GM12874 (cell line): Measurements from ENCODE around the gene JRKL.
A peak's percentile ranks its signal among the peaks of the same experiment; 100 is the strongest.

Experiments
- TF ChIP-seq, protein P1 (sequence below): IDR thresholded peaks from 2 replicates; pipeline ENCODE4 v1.5.1; 2011; ENCODE audit warnings: low read depth, mild to moderate bottlenecking, control low read depth, low read length, moderate library complexity; ENCODE audit not compliant: insufficient read depth

JRKL gene

GRCh38 chr11:96384156-96384555 lies 5.7 kb upstream of the JRKL start:
- TF ChIP-seq, protein P1, sequence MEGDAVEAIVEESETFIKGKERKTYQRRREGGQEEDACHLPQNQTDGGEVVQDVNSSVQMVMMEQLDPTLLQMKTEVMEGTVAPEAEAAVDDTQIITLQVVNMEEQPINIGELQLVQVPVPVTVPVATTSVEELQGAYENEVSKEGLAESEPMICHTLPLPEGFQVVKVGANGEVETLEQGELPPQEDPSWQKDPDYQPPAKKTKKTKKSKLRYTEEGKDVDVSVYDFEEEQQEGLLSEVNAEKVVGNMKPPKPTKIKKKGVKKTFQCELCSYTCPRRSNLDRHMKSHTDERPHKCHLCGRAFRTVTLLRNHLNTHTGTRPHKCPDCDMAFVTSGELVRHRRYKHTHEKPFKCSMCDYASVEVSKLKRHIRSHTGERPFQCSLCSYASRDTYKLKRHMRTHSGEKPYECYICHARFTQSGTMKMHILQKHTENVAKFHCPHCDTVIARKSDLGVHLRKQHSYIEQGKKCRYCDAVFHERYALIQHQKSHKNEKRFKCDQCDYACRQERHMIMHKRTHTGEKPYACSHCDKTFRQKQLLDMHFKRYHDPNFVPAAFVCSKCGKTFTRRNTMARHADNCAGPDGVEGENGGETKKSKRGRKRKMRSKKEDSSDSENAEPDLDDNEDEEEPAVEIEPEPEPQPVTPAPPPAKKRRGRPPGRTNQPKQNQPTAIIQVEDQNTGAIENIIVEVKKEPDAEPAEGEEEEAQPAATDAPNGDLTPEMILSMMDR, result no peak

DNA sequence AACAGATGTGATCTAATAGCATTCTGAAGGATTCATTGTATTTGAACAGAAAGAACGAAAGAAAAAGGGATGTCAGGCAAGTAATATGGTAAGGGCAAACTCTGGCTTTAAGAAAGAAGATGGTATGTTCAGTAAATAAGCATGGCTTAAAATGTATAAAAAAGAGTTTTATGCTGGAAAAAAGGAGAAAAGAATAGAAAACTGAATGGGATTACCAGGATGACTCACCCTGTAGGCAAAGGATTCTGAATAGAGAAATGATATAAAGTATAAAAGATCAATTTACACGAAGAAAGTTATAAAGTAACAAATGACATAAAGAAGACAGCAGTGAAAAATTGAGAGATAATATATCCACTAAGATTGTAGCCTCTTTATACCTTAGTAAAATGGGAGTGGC lies 4.6 kb upstream of the JRKL start:
- TF ChIP-seq, protein P1, result no peak

- TF ChIP-seq, protein P1, result no peak
Measured at GRCh38 chr11:96388891-96389719, 708 bp upstream of the JRKL start.

- TF ChIP-seq, protein P1, result no peak
Measured at GRCh38 chr11:96390488-96390792, 627 bp downstream of the JRKL start.

- TF ChIP-seq, protein P1, result no peak
Measured at GRCh38 chr11:96391698-96392307, 2.0 kb downstream of the JRKL start.

DNA sequence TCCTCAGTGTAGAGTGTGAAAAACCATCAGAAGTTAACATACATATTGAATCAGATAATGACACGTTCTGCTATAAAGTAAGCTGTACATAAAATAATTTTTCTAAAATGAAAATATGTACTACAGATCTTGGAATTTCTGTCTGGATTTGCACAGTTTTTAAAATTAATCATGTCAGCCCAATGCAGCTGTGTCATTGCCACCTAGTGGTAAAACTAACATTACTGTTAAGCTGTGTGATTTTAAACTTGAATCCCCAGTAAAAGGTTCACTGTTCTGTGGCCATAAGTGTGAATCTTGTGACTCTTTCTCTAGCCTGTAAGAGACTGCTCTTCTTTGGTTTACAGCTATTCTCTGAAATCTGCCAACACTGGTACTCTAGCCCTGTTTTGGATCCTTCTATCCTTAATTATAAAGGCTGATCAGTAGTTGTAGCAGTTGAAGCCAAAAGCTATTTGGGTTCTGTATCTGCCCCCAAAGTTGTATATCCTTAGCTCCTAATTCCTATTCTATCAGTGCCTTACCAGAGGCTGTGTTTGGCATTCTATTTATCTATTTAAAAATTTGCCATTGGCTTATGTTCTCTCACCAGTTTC lies 4.0 kb downstream of the JRKL start:
- TF ChIP-seq, protein P1, result peak; percentile 47; the same call in 1 of the 2 replicates

- TF ChIP-seq, protein P1, result no peak
Measured at GRCh38 chr11:96394773-96395172, 5.0 kb downstream of the JRKL start.
